Tibial nerve (tissue), 4 donors: ENCODE data around the gene TRABD2A.

Source experiments
- EP300 ChIP-seq, 2 donors: sonication (generic); formaldehyde crosslinking; IDR thresholded peaks; one replicate each; pipeline ENCODE4 v1.6.1; 2017; ENCODE audit warnings: antibody characterized with exemption in 2 of 2, mild to moderate bottlenecking in 1 of 2
- TF ChIP-seq, protein P1 (sequence below), 5 experiments: fragments of 200-600 bp in 3 of 5; fragments of 450-650 bp in 2 of 5; sonication (generic) in 3 of 5; IDR thresholded peaks; one replicate each; pipeline ENCODE4 v1.5.1; 2016 to 2019; ENCODE audit warnings: antibody characterized with exemption in 5 of 5, mild to moderate bottlenecking in 3 of 5, moderate library complexity in 2 of 5

DNA sequence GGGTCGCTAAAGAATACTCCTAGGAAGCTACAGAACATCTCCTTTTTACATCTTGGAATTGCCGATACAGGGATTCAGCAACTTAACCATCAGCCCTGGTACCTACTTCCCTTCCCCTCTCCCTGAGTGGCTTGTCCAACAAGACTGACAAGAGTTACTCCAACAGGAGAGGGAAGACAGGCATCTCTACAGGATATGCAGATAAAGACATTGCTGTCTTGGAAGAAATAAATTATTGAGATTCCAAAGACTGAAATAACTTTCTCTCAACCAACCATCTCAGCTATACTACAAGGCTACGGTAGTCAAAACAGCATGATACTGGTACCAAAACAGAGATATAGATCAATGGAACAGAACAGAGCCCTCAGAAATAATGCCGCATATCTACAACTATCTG, 87.2 kb downstream of the TRABD2A start:
- TF ChIP-seq, protein P1, sequence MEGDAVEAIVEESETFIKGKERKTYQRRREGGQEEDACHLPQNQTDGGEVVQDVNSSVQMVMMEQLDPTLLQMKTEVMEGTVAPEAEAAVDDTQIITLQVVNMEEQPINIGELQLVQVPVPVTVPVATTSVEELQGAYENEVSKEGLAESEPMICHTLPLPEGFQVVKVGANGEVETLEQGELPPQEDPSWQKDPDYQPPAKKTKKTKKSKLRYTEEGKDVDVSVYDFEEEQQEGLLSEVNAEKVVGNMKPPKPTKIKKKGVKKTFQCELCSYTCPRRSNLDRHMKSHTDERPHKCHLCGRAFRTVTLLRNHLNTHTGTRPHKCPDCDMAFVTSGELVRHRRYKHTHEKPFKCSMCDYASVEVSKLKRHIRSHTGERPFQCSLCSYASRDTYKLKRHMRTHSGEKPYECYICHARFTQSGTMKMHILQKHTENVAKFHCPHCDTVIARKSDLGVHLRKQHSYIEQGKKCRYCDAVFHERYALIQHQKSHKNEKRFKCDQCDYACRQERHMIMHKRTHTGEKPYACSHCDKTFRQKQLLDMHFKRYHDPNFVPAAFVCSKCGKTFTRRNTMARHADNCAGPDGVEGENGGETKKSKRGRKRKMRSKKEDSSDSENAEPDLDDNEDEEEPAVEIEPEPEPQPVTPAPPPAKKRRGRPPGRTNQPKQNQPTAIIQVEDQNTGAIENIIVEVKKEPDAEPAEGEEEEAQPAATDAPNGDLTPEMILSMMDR (IDR thresholded peaks at IDR 0.05): no peak
- TF ChIP-seq EP300 (IDR thresholded peaks at IDR 0.05): no peak
